GM20000 (cell line): ENCODE measurements around the gene TYROBP.
A peak's percentile ranks its signal among the peaks of the same experiment; 100 is the strongest.

Experiments used
- DNase-seq: peaks from one replicate; pipeline ENCODE4 v3.0.0; 2012; ENCODE audit warnings: low spot score
- CTCF ChIP-seq: IDR thresholded peaks from 2 replicates; pipeline ENCODE4 v1.5.1; 2012; ENCODE audit warnings: mild to moderate bottlenecking, control low read depth; ENCODE audit errors: extremely low read depth, missing control alignments

TYROBP gene

DNA sequence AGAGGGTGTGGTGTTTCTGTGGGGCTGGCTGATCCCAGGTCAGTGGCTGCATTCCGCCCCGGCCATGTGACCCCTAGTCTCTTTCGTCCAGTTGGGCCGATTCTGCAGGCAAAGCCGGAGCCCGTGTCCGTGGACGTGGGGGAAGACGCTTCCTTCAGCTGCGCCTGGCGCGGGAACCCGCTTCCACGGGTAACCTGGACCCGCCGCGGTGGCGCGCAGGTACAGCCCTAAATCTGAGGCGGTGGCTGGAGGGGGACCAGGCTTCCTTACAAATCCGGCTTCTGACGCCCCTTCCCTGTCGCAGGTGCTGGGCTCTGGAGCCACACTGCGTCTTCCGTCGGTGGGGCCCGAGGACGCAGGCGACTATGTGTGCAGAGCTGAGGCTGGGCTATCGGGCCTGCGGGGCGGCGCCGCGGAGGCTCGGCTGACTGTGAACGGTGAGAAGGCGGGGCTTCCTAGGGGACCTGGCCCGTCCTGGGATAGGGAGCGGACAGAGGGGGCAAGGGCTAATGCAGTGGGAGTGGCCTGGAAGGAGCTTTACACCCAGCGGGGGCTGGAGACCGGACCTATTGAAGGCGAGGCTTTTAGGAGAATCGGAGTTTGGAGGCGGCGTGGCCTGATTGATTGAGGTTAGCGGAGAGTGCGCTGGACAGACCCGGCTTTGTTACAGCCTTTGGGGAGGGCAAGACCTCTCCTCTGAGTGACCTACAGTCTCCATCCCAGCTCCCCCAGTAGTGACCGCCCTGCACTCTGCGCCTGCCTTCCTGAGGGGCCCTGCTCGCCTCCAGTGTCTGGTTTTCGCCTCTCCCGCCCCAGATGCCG is 47.1 kb downstream of the TYROBP start:
- no peak for TF ChIP-seq CTCF
- no peak for DNase-seq

GRCh38 chr19:35860436-35860817 is 47.7 kb downstream of the TYROBP start:
- no peak for DNase-seq
- TF ChIP-seq CTCF = no peak

- TF ChIP-seq CTCF = no peak
- DNase-seq = no peak
These were observed 48.7 kb downstream of the TYROBP start for GRCh38 chr19:35859414-35859813.

- no peak for TF ChIP-seq CTCF
- DNase-seq = no peak
These were observed 49.8 kb downstream of the TYROBP start for GRCh38 chr19:35858311-35858710.

- TF ChIP-seq CTCF = no peak
These were observed 51.4 kb downstream of the TYROBP start, which contains the start of gene KIRREL2 for GRCh38 chr19:35856546-35857149. Gene KIRREL2, plus strand, starts transcription at chr19:35856911. Its CDS starts 209 bp downstream, at chr19:35857120.

More at GRCh38 chr19:35856546-35857149, 51.4 kb downstream of the TYROBP start, which contains the start of gene KIRREL2:
- DNase-seq = peak; percentile 65
